GM18517 (cell line): ENCODE data around the gene MYNN.
A peak's percentile ranks its signal among the peaks of the same experiment; 100 is the strongest.
"Not testable (repeated sequence)": the region's sequence is repeated elsewhere in the genome, so short reads cannot be mapped to it uniquely, and the experiment has no call there.

Source experiments
- ATAC-seq: cut with Tn5 transposase; IDR thresholded peaks from one replicate; pipeline ENCODE4 v1.9.1; 2021; ENCODE audit warnings: mild to moderate bottlenecking, moderate library complexity; ENCODE audit not compliant: unreplicated experiment

The MYNN gene

DNA sequence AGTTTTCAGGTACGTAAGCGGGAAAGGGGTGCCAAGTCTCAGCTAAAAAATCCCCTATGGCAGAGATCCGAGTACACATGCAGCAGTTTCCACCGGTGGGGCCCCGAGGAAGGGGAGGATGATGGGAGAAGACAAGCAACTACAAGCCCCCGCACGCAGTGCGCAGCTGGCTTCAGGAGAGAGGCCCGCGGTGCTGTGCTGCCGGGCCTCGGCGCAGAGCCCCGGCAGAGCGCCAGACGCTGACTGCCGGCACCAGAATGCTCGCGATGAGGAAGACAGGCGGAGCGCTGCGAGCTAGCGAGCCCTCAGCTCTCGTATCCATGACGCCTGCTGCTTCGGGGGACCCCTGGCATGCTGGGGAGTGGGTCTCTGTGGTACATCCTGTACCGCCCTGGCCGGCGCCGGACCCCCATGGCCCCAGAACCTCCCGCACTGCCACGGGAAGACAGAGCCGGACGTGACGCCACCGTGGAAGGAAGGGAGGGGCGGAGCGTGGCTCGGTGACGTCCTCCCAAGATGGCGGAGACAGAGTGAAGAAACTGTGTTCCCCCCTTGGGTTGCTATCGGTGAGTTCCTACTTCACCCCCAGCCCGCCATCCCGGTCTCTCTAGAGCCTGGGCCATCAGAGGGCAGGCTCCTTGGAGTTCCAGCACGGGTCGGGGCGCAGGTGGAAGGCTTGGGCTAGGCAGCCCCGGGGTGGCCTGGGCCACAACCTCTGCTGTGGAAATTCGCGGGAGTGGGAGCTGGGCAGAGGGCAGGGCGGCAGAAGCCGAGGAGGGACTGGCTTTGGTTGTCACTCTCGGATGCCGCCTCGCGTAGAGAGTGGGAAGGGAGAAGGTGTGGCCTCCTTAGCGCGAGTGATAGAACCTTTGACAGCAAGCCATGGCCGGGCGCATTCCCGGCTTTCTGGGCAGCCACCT lies at the start of gene MYNN:
MYNN (plus strand) TSS at position 500 of the 920 bp plus-strand sequence. CDS start 900 bp downstream, outside the sequence.
- peak; percentile 78 for ATAC-seq

DNA sequence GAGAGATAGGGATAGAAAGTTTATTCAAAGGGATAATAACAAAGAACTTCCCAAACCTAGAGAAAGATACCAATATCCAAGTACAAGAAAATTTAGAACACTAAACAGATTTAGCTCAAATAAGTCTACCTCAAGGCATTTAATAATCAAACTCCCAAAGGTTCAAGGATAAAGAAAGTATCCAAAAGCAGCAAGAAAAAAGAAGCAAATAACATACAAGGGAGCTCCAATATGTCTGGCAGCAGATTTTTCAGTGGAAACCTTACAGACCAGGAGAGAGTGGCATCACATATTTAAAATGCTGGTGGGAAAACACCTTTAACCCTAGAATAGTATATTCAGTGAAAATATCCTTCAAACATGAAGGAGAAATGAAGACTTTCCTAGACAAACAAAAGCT lies 41.3 kb upstream of the MYNN start:
- not testable (repeated sequence) for ATAC-seq

DNA sequence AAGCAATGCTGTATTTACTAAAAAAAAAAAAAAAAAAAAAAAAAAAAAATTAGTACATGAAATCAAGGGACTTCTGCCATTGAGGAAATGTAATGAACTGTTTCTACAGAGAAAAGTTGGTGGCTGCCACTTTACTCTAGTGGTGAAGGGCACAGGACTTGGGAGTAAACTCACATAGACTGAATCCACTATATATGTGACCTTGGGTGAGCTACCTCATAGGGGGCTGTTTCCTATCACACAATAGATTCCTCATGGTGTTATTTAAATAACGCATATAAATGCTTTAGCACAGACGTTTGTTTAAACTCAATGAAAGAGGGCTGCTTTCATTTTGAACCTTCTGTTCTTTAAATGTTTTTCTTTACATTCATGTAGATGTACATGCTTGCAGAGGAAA lies 34.1 kb upstream of the MYNN start:
- no peak for ATAC-seq

DNA sequence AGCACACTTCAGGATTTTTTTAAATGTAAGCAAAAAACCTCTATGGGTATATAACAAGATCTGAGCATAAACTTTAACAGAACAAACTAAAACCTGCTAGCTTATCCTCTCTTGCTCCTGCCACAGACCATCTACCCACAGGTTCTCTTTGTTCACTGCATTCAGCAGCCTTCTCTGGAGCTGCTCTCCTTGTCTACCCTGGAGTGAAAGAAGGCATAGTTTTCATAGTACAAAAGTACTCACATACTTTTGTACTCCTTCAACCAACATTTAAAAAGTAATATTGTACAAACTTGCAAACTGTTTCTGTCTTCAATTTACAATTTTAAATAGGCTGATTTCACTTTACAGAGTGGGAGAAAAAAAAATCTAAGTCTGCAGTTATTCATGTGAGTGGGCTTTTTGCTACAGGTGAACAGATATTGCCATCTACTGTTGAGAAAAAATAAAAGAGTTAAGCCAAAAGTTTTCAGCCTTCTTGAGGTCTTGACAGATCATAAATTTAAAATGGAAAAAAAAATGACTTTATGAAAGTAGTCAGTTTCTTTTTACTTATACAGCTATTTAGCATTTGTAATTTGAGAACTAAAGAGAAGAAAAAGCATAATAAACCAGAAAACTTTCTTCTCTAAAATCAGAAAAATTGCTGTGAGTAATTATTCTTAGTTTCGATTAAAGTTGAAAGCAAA lies 28.7 kb upstream of the MYNN start:
- ATAC-seq, result no peak

DNA sequence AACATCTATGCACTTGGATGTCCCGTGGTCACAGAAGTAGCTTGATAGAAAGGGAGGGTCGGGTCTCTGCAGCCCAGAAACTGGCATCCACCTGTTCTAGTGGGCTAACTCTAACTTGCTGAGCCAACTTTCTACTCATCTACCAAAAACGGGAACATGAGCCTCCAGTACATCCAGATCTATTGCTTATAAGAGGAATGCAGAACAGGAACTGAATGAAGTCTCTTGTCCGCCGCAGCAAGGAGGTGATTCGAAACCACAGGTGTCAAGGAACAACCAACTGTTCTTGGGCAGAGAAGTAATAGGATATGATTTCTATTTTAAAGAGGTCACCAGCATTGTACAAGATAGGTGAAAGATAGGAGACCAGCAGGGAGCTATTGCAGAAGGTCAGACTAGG lies 26.3 kb upstream of the MYNN start:
- no peak for ATAC-seq

DNA sequence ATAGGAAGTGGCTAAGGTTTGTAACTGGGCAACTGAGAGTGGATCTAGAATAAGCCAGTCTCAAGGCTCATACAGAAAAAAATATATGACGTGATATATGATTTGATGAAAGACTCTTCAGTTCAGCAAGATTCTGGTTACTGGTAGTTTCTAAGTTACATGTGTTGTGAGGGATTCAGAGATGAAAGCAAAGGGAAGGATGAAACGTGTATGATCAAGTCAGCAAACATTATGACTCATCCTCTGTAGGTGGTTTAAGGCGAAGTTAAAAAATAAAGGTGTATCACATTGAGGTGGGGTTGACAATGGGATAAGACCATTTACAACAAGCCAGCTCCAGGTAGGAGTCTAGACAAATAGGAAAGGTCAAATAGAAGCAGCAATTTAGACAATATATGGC lies 24.5 kb upstream of the MYNN start:
- ATAC-seq, result no peak

DNA sequence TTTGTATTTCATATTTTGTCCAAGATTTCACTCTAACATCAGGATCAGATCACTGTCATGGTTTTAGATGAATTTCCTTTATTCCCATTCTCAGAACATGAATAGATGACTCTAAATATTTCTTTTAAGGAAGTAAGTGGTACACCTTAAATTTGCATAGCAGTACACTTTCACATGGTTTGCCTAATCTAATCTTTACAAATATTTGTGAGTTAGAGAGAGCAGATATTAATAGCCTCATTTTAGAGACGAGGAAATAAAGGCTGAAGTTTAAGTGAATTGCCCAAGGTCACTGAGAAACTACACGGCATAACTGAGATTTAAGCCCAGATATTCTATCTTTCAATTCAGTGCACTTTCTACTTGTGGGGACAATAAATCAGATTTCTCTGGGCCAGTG lies 22.5 kb upstream of the MYNN start:
- no peak for ATAC-seq

DNA sequence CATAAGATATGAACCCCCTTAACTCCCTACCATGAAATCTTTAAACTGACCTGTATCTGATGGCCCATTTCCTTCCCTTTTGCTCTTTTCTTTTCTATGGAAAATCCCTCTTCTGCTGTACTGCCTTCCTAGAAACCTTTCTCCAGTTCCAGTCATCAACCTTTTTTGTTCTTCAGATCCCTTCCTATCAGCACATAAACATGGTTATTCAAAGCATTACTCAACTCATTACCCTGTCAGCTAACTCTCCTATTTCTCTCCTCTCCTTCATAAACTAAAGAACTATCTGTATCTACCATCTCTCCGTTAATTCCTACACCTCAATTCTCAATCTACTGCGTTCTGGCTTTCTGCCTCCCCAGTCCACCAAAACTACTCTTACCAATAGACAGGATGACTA lies 21.3 kb upstream of the MYNN start:
- no peak for ATAC-seq

DNA sequence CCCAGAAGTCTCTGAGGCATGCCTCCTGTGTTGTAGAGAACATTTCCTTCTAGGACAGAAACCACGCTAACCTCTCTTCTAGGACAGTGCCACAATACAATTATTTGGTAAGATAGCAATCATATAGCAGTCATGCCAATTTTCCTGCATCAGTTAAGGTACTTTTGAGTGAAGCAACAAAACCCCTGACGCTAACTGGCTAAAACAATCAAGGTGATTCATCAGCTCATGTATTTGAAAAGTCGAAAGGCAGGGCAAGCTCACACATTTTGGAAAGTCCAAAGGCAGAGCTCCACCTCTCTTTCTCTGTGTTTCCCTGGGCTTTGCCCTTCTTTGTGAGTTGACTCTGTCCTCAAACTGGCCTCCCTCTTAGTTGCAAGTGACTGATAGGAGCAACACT lies 18.5 kb upstream of the MYNN start:
- ATAC-seq, result no peak

DNA sequence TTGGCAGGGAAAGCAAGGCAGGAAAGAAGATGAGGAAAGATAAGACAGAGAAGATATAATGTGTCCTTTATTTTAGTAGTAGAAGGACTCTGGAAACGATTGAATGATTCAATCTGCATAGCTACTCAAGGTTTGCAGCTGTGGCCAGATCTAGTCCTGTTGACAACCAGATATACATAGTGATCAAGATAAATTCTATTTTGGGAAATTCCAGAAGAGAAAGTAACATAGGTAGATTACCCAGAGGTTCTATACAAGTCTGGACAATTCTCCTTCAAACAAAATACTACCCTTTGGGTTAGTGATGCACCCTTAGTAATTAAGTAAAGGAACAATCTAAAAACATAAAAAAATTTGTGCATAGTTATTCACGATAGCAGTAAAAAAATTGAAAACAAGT lies 17.7 kb upstream of the MYNN start:
- no peak for ATAC-seq

DNA sequence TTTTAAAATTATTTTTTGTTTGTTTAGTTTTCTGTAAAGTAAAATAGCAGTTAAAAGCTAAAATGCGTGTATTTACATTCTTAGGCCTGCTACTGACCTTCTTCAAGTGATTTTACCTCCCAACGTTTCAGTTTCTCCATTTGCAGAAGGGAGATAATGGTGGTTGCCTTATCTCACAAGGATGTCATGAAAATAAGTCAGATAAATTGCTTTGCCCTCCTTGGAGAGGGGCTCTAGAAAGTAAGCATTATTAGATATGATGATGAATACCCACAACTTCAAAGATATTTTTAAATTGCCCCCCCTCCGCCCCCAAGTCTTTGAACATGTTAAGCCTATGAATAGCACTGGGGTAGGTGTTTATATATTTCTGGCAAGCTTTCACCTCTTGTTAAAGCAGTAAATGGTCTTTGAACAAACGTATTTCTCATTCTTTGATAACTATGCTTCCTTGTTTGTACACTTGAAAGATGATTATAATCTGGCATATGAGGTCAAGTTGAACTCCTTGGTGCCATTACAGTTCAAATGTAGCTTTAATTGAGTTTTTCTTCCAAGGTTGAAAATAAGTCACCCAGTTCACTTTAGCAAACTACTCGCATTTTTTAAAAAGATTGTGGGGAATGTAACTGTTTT lies 14.7 kb upstream of the MYNN start:
- no peak for ATAC-seq

DNA sequence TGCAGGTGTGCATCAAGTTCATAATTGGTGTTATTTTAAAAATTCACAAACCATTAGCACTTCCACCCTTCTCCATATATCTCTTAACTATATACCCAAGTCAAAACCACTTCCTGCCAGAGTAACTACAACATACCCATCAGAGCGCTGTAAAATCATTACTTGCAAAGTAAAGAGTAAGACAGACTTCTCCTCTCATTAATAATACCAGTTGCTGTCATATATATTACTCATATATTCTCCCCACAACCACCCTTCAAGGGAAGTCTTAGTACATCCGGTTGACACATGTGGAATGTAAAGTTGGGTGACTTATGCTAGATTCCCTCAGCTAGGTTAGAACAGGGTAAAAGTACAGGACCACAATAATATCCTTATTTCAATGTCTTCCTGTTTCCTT lies 13.9 kb upstream of the MYNN start:
- ATAC-seq, result peak; percentile 48

DNA sequence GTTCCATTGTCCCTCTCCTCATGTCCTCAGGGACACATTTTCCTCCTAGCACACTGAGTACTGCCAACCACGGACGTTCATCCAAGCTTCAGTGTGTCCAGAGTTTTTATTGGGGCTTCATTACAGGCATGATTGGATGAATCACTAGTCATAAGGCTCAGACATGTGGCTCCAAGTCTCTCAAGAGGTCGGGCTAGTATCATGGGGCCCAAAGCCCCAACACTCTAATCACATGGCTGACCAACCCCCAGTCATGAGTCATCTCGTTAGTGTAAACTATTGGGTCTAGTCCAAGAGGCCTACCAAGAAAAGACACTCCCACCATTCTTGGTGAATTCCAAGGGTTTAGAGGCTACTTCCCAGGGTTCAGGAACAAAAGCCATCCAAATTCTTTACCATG lies 12.7 kb upstream of the MYNN start:
- ATAC-seq, result no peak

DNA sequence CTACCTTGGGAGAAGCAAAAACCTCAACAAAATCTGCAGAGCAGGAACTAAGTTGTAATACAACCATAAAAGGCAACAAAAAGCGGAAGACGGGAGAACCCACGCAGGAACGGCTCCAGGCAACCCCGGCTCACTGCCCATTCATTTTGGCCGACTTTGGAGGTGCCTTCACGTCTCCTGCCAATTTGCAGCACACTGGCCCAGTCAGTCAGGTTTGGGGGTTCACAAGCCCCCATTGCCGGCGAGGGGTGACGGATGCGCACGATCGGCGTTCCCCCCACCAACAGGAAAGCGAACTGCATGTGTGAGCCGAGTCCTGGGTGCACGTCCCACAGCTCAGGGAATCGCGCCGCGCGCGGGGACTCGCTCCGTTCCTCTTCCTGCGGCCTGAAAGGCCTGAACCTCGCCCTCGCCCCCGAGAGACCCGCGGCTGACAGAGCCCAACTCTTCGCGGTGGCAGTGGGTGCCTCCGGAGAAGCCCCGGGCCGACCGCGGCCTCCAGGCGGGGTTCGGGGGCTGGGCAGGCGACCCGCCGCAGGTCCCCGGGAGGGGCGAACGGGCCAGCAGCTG lies 8.8 kb upstream of the MYNN start:
- peak; percentile 42 for ATAC-seq

DNA sequence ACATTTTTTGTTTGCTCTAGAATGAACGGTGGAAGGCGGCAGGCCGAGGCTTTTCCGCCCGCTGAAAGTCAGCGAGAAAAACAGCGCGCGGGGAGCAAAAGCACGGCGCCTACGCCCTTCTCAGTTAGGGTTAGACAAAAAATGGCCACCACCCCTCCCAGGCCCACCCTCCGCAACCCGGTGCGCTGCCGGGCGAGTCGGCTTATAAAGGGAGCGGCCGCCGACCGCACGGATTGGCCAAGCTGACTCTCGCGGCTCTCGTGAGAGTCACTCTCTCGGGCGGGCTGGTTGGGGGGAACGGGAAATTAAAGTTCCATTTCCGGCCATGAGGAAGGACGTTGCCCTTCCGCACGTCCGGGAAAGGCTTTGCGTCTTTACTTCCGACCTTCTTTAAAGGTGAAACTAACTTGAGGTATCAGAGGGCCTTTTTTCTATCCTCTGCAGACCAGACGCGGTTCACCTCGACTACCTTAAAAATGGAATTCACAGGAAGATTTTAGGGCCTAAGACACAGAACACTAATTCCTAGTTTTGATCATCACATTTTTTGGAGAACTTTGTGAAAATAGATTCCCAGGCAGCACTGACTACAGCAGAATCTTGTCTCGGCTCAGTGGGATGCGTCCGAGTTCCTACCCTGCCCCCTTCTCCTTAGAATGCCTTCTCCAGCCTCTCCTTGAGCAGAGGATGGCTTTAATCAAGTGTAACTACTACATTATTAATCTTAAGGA lies 8.1 kb upstream of the MYNN start, which contains the start of gene TERC:
TERC (minus strand) TSS at position 179 of the 731 bp plus-strand sequence.
- peak; percentile 69 for ATAC-seq

DNA sequence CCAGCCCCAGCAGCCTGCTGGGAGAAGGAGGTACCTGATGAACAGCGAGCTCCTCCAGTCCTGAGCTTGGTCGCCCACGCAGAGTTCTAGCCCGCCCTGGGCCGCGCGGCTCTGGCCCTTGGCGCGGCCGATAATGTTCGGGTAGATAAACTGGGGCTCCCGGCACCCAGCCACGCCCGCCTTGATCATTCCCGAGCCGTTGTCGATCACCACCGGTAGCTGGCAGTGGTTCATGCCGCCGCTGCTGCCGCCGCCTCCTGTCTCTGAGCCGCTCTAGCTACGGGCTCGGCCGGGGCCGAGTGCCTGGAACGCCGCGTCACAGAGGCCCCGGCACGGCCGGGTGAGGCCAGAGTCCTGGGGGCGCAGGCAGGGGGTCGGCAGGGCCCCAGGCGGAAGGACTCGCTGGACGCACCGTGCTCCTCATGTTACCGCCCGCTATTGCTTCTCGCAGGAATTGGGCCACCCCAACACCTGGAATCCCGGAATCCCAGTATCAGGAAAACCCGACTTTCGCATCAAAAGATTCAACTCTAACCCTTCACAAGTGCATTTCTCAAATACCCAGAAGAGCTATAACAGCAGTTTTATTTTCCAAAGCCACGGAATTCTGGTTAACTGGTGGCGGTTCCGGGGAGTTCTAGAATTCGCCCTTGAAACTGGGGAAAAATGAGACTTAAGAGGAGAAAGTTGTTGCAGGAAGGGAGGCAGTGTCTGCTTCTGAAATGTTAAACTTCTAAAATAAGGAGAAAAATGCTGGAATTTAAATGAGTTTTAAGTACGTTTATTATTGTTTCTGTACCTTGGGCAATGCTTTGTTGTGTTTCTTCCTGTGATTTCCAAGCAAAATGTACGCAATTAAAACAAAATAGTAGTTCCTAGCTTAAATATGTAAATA lies 3.7 kb upstream of the MYNN start, which contains the start of gene ACTRT3:
ACTRT3 (minus strand) TSS at position 275 of the 895 bp plus-strand sequence; CDS start at position 234, 41 bp downstream.
- peak; percentile 20 for ATAC-seq

DNA sequence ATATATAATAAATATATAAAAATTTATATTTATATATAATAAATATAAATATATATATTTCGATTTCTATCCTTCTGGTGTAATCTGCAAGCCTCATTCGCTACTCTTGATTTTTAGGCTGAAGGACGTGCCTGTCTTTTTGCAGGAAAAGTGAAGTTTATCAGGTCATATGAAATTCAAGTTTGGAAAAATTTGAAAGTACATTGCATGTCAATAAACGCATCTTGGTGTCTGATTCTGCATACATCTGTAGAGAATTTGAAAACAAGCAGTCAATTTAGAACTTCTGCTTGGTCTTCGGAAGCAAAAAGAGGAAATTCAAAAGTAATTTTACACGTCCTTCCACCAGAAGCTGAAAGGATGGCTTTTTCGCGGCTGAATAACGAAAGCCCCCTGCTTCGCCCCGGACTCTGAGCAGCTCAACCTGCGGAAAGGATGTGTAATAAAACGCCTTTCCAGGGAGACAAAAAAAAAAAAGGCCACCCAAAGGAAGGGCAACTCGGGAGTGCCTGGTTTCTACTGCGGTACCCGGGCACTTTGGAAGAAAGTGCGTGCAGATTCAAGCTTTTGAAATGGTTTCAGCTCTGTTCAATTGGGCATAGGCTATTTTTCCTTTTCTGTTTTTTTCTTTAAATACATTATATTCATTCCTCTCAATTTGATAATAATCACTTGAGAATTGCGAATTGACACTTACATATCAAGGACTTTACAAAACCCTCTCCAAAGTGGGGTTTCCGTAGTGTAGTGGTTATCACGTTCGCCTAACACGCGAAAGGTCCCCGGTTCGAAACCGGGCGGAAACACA lies 1.5 kb upstream of the MYNN start:
- ATAC-seq, result peak; percentile 30

DNA sequence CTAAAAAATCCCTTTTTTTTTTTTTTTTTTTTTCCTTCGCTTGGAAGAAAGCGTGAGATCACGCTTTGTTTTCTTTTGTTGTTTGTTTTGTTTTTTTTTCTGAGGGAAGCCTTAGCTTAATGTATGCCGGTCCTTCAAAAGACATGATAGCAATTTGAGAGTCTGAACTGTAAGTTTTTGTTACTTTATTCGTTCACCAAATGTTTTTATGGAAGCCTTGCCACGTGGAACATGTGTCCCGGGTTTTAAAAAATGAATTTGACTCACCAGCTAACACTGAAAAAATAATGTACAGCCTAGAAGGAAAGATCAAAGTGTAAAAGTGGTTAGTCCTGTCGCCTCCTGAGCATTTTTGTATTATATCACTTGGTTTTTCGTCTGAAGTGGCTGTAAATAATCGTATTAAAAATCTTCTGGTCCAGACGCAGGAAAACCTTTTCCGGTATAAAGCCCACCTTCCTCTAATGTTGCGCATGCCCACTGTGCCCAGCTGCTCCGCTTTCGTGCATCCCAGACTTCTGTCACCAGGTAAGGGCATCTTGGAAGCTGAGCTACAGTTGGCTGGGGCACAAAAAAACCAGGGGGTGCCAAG lies 795 bp upstream of the MYNN start:
- ATAC-seq, result peak; percentile 20
